Stomach (tissue), 9 donors: ENCODE measurements around the gene HS6ST2. TPM values are rescaled to one million over a fixed set of nuclear protein-coding genes. Genes with fewer than 3 reads are reported as not detected.

Source experiments
- DNase-seq, 2 donors: peaks; one replicate each; pipeline versions ENCODE4 v3.0.0 to v3.0.0-alpha.2; 2013 to 2019
- H3K27ac ChIP-seq, 5 donors: fragments of 200-600 bp in 4 of 5; sonication (generic) in 4 of 5; one replicate each; pipeline ENCODE4 v1.5.1; 2013 to 2019; ENCODE audit warnings: mild to moderate bottlenecking in 1 of 5, moderate library complexity in 1 of 5
- H3K27me3 ChIP-seq, 3 donors: fragments of 200-600 bp; sonication (generic); one replicate each; pipeline ENCODE4 v1.5.1; 2017 to 2019; ENCODE audit warnings: mixed run types in 1 of 3
- H3K36me3 ChIP-seq, 4 donors: fragments of 200-600 bp; sonication (generic); 1 replicate in 3 of 4; 2 replicates in 1 of 4; pipeline ENCODE4 v1.5.1; 2016 to 2019
- H3K4me1 ChIP-seq, 4 donors: fragments of 200-600 bp; sonication (generic); one replicate each; pipeline ENCODE4 v1.5.1; 2016 to 2019
- H3K4me3 ChIP-seq, 4 donors: fragments of 200-600 bp; sonication (generic) in 3 of 4; one replicate each; pipeline ENCODE4 v1.5.1; 2016 to 2019; ENCODE audit warnings: mild to moderate bottlenecking in 1 of 4
- H3K9me3 ChIP-seq, 4 donors: fragments of 200-600 bp; sonication (generic); one replicate each; pipeline ENCODE4 v1.5.1; 2016 to 2019
- EP300 ChIP-seq: sonication (generic); formaldehyde crosslinking; IDR thresholded peaks from one replicate; pipeline ENCODE4 v1.6.1; 2017; ENCODE audit warnings: antibody characterized with exemption
- POLR2A ChIP-seq, 4 donors: fragments of 450-650 bp; IDR thresholded peaks; one replicate each; pipeline ENCODE4 v1.6.1; 2016; ENCODE audit warnings: antibody characterized with exemption in 4 of 4, control low read depth in 2 of 4, mild to moderate bottlenecking in 1 of 4, moderate library complexity in 1 of 4
- POLR2AphosphoS5 ChIP-seq, 3 donors: sonication (generic); formaldehyde crosslinking; IDR thresholded peaks; one replicate each; pipeline ENCODE4 v1.6.1; 2016; ENCODE audit warnings: antibody characterized with exemption in 3 of 3
- WGBS, 5 donors: extraction: QIAGEN DNeasy Blood & Tissue Kit in 3 of 5; methylation state at CpG; one replicate each; pipeline versions ENCODE4 v1.1.5 to v1.1.7; 2013 to 2018; 5-methylcytosine and 5-hydroxymethylcytosine counted together
- intact Hi-C: fragments of 100-400 bp; cut with DNase I; formaldehyde crosslinking; loops from one replicate; pipeline ENCODE4 v1.15.1; 2023; ENCODE audit warnings: low total_unique reads
- polyA plus RNA-seq, 3 donors: library from polyadenylated mRNA; stranded (reverse); fragments of 200-250 nt; gene quantifications; one replicate each; pipeline ENCODE4 v1.2.3, GENCODE V29; 2013
- total RNA-seq, 5 donors: library from RNA; depleted of rRNA; stranded (reverse); fragments of >200 nt; gene quantifications; one replicate each; pipeline versions ENCODE4 v1.1.0 to v1.2.3, GENCODE V29; 2014 to 2016
- TF ChIP-seq, protein P1 (sequence below), 7 experiments: fragments of 450-650 bp in 4 of 7; fragments of 200-600 bp in 3 of 7; sonication (generic) in 3 of 7; IDR thresholded peaks; one replicate each; pipeline ENCODE4 v1.5.1; 2016 to 2019; ENCODE audit warnings: antibody characterized with exemption in 7 of 7, control low read depth in 2 of 7, mild to moderate bottlenecking in 1 of 7
- donor health status: healthy with polysubstance abuse.
- donor health status: Bipolar disorder and iron deficiency.
- donor health status: healthy.

Gene HS6ST2
- total and polyA plus RNA-seq, 8 donors, result 0.25 to 4.0 (median 0.89) TPM; not detected in 1

DNA sequence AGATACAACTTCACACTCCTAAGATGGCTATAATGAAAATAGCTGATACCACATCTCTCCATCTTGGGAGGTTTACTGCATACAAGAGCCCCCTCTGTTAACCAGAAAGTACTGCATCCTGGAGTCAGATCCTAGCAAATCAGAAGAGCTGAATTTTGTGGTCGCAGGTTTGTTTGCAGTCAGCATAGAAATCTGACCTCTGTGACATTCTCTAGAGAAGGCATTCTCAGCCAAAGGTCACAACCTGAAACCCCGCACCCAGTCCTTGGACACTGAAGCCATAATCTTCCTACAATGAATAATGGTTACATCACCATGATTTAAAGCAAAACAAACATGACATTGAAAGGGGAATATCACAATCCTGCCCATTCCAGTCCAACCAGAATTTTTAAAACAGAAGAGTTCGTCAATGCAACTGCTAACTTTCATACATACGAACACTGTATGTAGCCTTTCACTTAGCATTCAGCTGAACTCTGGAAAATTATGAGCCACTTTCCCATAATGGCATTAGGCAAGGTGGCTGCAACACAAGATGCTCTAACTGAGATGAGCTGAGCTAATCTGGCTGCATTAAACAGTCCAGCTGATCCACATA is 17.6 kb downstream of the HS6ST2 start:
- Histone ChIP-seq H3K27me3 (no peaks in the 10 kb centered on the region), H3K36me3 (no peaks in the 10 kb centered on the region), H3K4me1 (no peaks in the 10 kb centered on the region), H3K27ac (no peak overlapping the region), H3K9me3 (peaks cover 0 to 8% (median 0%) of the 10 kb centered on the region in 4 donors), H3K4me3 (no peak overlapping the region)
- DNase-seq, result peak in 1 of 2 donors; percentile 13
- 29 to 53% (median 38%) methylated on average over 4 of the region's 4 CpGs for WGBS, 5 donors
- intact Hi-C loops, result no loop called here
- TF ChIP-seq POLR2AphosphoS5 (IDR thresholded peaks at IDR 0.05) (no peak), EP300 (no peak), POLR2A (IDR thresholded peaks at IDR 0.05) (no peak)
- TF ChIP-seq, protein P1, sequence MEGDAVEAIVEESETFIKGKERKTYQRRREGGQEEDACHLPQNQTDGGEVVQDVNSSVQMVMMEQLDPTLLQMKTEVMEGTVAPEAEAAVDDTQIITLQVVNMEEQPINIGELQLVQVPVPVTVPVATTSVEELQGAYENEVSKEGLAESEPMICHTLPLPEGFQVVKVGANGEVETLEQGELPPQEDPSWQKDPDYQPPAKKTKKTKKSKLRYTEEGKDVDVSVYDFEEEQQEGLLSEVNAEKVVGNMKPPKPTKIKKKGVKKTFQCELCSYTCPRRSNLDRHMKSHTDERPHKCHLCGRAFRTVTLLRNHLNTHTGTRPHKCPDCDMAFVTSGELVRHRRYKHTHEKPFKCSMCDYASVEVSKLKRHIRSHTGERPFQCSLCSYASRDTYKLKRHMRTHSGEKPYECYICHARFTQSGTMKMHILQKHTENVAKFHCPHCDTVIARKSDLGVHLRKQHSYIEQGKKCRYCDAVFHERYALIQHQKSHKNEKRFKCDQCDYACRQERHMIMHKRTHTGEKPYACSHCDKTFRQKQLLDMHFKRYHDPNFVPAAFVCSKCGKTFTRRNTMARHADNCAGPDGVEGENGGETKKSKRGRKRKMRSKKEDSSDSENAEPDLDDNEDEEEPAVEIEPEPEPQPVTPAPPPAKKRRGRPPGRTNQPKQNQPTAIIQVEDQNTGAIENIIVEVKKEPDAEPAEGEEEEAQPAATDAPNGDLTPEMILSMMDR (IDR thresholded peaks at IDR 0.05), result no peak

DNA sequence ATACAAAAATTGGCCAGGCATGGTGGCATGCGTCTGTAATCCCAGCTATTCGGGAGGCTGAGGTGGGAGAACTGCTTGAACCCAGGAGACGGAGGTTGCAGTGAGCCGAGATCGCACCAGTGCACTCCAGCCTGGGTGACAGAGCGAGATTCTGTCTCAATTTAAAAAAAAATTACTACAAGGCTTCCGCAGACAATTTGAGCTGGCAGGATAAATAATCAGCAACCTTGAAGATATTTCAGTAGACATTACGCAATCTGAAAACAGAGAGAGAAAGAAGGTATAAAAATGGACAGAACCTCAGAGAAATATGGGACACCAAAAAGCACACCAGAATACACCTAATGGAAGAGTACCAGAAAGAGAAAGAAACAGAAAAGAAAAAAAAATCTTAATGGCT is 25.3 kb downstream of the HS6ST2 start:
- no peaks in the 10 kb centered on the region for H3K9me3 ChIP-seq
- H3K27me3 ChIP-seq, result peaks cover 0 to 5% (median 0%) of the 10 kb centered on the region in 3 donors
- WGBS, 5 donors, result 88 to 98% (median 91%) methylated on average over 8 of the region's 8 CpGs
- TF ChIP-seq, protein P1 (IDR thresholded peaks at IDR 0.05), result no peak
- no peak for TF ChIP-seq POLR2A (IDR thresholded peaks at IDR 0.05)
- TF ChIP-seq POLR2AphosphoS5 (IDR thresholded peaks at IDR 0.05), result no peak
- TF ChIP-seq EP300, result no peak
- no peak for DNase-seq
- no peaks in the 10 kb centered on the region for H3K36me3 ChIP-seq
- H3K4me3 ChIP-seq, result no peak overlapping the region
- intact Hi-C loops, result no loop called here
- no peak overlapping the region for H3K27ac ChIP-seq
- H3K4me1 ChIP-seq, result no peaks in the 10 kb centered on the region

DNA sequence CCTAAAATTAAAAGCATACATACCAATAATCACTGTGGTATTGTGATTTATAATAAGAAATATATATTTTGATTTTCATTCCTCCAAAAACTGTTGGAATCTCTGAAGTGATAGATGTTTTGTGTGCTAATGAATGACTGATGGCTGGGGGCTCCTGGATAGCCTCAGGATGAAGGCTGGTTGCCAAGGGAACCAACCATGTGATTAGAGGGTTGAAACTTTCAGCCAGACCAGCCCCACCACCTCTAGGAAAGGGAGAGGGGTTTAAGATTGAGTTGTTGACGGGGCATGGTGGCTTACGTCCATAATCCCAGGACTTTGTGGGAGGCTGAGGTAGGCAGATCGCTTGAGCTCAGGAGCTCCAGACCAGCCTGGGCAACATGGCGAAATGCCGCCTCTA is 34.0 kb downstream of the HS6ST2 start:
- TF ChIP-seq, protein P1 (IDR thresholded peaks at IDR 0.05), result no peak
- TF ChIP-seq POLR2A (IDR thresholded peaks at IDR 0.05), result no peak
- no peak overlapping the region for H3K27ac ChIP-seq
- H3K4me1 ChIP-seq, result no peaks in the 10 kb centered on the region
- H3K27me3 ChIP-seq, result peaks cover 0 to 11% (median 0%) of the 10 kb centered on the region in 3 donors
- 86 to 96% (median 91%) methylated on average over 5 of the region's 5 CpGs; no CpG with 5 or more reads in 1 of the 5 donors for WGBS, 5 donors
- intact Hi-C loops, result no loop called here
- H3K4me3 ChIP-seq, result no peak overlapping the region
- H3K9me3 ChIP-seq, result no peaks in the 10 kb centered on the region
- DNase-seq, result no peak
- H3K36me3 ChIP-seq, result no peaks in the 10 kb centered on the region

DNA sequence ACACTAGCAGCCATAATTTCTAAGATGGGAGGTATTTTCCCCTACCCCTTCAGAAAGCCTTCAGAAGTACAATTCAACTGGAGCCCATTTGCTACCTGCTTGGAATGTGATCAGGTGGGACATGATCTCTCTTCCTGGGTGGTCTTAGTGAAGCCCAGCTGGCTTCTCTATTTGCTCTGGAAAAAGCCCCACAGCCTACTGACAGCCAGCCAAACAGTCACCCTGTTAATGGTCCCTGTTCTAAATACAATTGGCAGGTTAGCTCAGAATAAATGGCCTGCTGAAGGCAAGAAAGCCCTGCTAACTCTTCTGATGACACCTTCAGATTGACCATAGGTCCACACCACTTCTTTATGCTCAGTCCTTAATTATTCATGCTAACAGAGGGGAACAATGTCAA is 39.9 kb downstream of the HS6ST2 start:
- no peak for DNase-seq
- no peak overlapping the region for H3K27ac ChIP-seq
- no peaks in the 10 kb centered on the region for H3K36me3 ChIP-seq
- peaks cover 0 to 1% (median under 1%) of the 10 kb centered on the region in 4 donors for H3K9me3 ChIP-seq
- peaks cover 0 to 11% (median 0%) of the 10 kb centered on the region in 3 donors for H3K27me3 ChIP-seq
- H3K4me3 ChIP-seq, result no peak overlapping the region
- TF ChIP-seq EP300 (no peak), POLR2AphosphoS5 (IDR thresholded peaks at IDR 0.05) (no peak), POLR2A (IDR thresholded peaks at IDR 0.05) (no peak)
- TF ChIP-seq, protein P1 (IDR thresholded peaks at IDR 0.05), result no peak
- intact Hi-C loops, result no loop called here
- H3K4me1 ChIP-seq, result no peaks in the 10 kb centered on the region
